Liver (tissue), 9 donors: ENCODE measurements around the gene EMX1. TPM values are rescaled to one million over a fixed set of nuclear protein-coding genes. Genes with fewer than 3 reads are reported as not detected.

Experiments
- DNase-seq: peaks from one replicate; pipeline ENCODE4 v3.0.0-alpha.2; 2017; ENCODE audit warnings: low spot score
- H3K27ac ChIP-seq, 2 donors: one replicate each; pipeline ENCODE4 v1.7.0; 2013; ENCODE audit warnings: inconsistent platforms in 2 of 2, low read length in 2 of 2, control low read depth in 1 of 2, low read depth in 1 of 2, mild to moderate bottlenecking in 1 of 2
- H3K27me3 ChIP-seq, 4 donors: one replicate each; pipeline versions ENCODE4 v1.6.1 to v1.7.0; 2013; ENCODE audit warnings: low read length in 3 of 4, inconsistent platforms in 1 of 4, mild to moderate bottlenecking in 1 of 4, moderate library complexity in 1 of 4; ENCODE audit not compliant: control insufficient read depth in 4 of 4, insufficient read depth in 4 of 4
- H3K36me3 ChIP-seq, 4 donors: one replicate each; pipeline versions ENCODE4 v1.6.1 to v1.7.0; 2013; ENCODE audit warnings: low read length in 3 of 4, mild to moderate bottlenecking in 3 of 4, low read depth in 1 of 4, moderate library complexity in 1 of 4; ENCODE audit not compliant: control insufficient read depth in 4 of 4, insufficient read depth in 3 of 4
- H3K4me1 ChIP-seq, 4 donors: one replicate each; pipeline versions ENCODE4 v1.6.1 to v1.7.0; 2013; ENCODE audit warnings: low read length in 3 of 4, mild to moderate bottlenecking in 3 of 4, moderate library complexity in 1 of 4; ENCODE audit not compliant: control insufficient read depth in 4 of 4, insufficient read depth in 4 of 4
- H3K4me3 ChIP-seq, 3 donors: one replicate each; pipeline versions ENCODE4 v1.6.1 to v1.7.0; 2013; ENCODE audit warnings: low read length in 3 of 3, control low read depth in 1 of 3, low read depth in 1 of 3, mild to moderate bottlenecking in 1 of 3
- H3K9ac ChIP-seq, 2 donors: one replicate each; pipeline ENCODE4 v1.7.0; 2013; ENCODE audit warnings: low read length in 2 of 2, mild to moderate bottlenecking in 2 of 2, moderate library complexity in 2 of 2, control low read depth in 1 of 2, low read depth in 1 of 2
- H3K9me3 ChIP-seq, 4 donors: one replicate each; pipeline versions ENCODE4 v1.6.1 to v1.7.0; 2013; ENCODE audit warnings: low read length in 3 of 4; ENCODE audit not compliant: control insufficient read depth in 4 of 4
- CTCF ChIP-seq: fragments of 150-350 bp; IDR thresholded peaks from 2 replicates; pipeline ENCODE4 v1.5.1; 2017; ENCODE audit warnings: improper control_type of control experiment, low read depth, low read length; ENCODE audit not compliant: missing input control
- EGR1 ChIP-seq, 2 donors: IDR thresholded peaks; 2 replicates each; pipeline ENCODE4 v1.6.1; 2016 to 2018; ENCODE audit warnings: antibody characterized with exemption in 2 of 2, low read depth in 2 of 2
- FOXA2 ChIP-seq: IDR thresholded peaks from 2 replicates; pipeline ENCODE4 v1.6.1; 2016; ENCODE audit warnings: antibody characterized with exemption
- GABPA ChIP-seq, 2 donors: IDR thresholded peaks in 1 of 2; conservative IDR thresholded peaks in 1 of 2; 2 replicates each; pipeline ENCODE4 v1.6.1; 2016; ENCODE audit warnings: antibody characterized with exemption in 2 of 2, mild to moderate bottlenecking in 1 of 2, moderate library complexity in 1 of 2
- HNF4A ChIP-seq, 2 donors: conservative IDR thresholded peaks; 2 replicates each; pipeline ENCODE4 v1.6.1; 2016; ENCODE audit warnings: antibody characterized with exemption in 2 of 2, mild to moderate bottlenecking in 2 of 2
- HNF4G ChIP-seq: IDR thresholded peaks from 2 replicates; pipeline ENCODE4 v1.6.1; 2016; ENCODE audit warnings: antibody characterized with exemption
- RXRA ChIP-seq, 2 donors: IDR thresholded peaks; 2 replicates each; pipeline ENCODE4 v1.6.1; 2017 to 2018; ENCODE audit warnings: antibody characterized with exemption in 2 of 2, mild to moderate bottlenecking in 1 of 2
- TAF1 ChIP-seq: conservative IDR thresholded peaks from 2 replicates; pipeline ENCODE4 v1.6.1; 2016; ENCODE audit warnings: antibody characterized with exemption, mild to moderate bottlenecking
- YY1 ChIP-seq: IDR thresholded peaks from 2 replicates; pipeline ENCODE4 v1.6.1; 2016; ENCODE audit warnings: antibody characterized with exemption, mild to moderate bottlenecking
- WGBS: extraction: QIAGEN DNeasy Blood & Tissue Kit; methylation state at CpG from one replicate; pipeline ENCODE4 v1.1.7; 2013; 5-methylcytosine and 5-hydroxymethylcytosine counted together
- polyA plus RNA-seq, 2 donors: library from polyadenylated mRNA; stranded (reverse) in 1 of 2; unstranded in 1 of 2; fragments of 200-250 nt in 1 of 2; fragments of >200 nt in 1 of 2; fragmentation: Nextera tagmentation in 1 of 2; extraction: Ambion mirVana in 1 of 2; gene quantifications; one replicate each; pipeline versions ENCODE4 v1.2.1 to v1.2.3, GENCODE V29; 2013 to 2015
- total RNA-seq, 2 donors: library from RNA; depleted of rRNA; stranded (reverse); fragments of >200 nt; gene quantifications; one replicate each; pipeline ENCODE4 v1.2.3, GENCODE V29; 2014
- TF ChIP-seq, protein P1 (sequence below): IDR thresholded peaks from 2 replicates; pipeline ENCODE4 v1.6.1; 2016; ENCODE audit warnings: antibody characterized with exemption
- TF ChIP-seq, protein P2 (sequence below): IDR thresholded peaks from 2 replicates; pipeline ENCODE4 v1.6.1; 2016; ENCODE audit warnings: antibody characterized with exemption, mild to moderate bottlenecking
- TF ChIP-seq, protein P3 (sequence below): IDR thresholded peaks from 2 replicates; pipeline ENCODE4 v1.6.1; 2016; ENCODE audit warnings: antibody characterized with exemption
- TF ChIP-seq, protein P4 (sequence below): IDR thresholded peaks from 2 replicates; pipeline ENCODE4 v1.6.1; 2016; ENCODE audit warnings: antibody characterized with exemption
- donor health status: healthy.
- donor health status: healthy.
- donor health status: healthy.
- donor health status: healthy.
- donor health status: healthy.

The EMX1 gene
- total and polyA plus RNA-seq, 4 donors, result 0.06 to 0.18 (median 0.08) TPM; not detected in 1

GRCh38 chr2:72961853-72962468 is 44.6 kb downstream of the EMX1 start:
- DNase-seq, result no peak
- no peaks in the 10 kb centered on the region for H3K4me1 ChIP-seq
- 91% methylated on average over 8 of the region's 8 CpGs for WGBS

GRCh38 chr2:72962911-72963310 is 45.6 kb downstream of the EMX1 start:
- H3K4me1 ChIP-seq, result no peaks in the 10 kb centered on the region
- no peaks in the 10 kb centered on the region for H3K27me3 ChIP-seq
- H3K9me3 ChIP-seq, result no peaks in the 10 kb centered on the region
- peaks cover 10 to 63% (median 30%) of the 10 kb centered on the region in 4 donors for H3K36me3 ChIP-seq
- TF ChIP-seq CTCF, result no peak
- no peak for TF ChIP-seq FOXA2
- TF ChIP-seq, protein P1, sequence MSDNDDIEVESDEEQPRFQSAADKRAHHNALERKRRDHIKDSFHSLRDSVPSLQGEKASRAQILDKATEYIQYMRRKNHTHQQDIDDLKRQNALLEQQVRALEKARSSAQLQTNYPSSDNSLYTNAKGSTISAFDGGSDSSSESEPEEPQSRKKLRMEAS, result no peak
- no peak for TF ChIP-seq EGR1 (IDR thresholded peaks at IDR 0.05; ENCODE audit: low read depth in 2 of 2)
- DNase-seq, result no peak
- H3K9ac ChIP-seq, result no peak overlapping the region
- H3K27ac ChIP-seq, result no peak overlapping the region
- H3K4me3 ChIP-seq, result no peak overlapping the region
- 88% methylated on average over 7 of the region's 7 CpGs for WGBS

More at GRCh38 chr2:72961853-72962468, 44.6 kb downstream of the EMX1 start:
- no peak overlapping the region for H3K4me3 ChIP-seq
- H3K27me3 ChIP-seq, result no peaks in the 10 kb centered on the region
- H3K36me3 ChIP-seq, result peaks cover 10 to 65% (median 31%) of the 10 kb centered on the region in 4 donors
- TF ChIP-seq, protein P2, sequence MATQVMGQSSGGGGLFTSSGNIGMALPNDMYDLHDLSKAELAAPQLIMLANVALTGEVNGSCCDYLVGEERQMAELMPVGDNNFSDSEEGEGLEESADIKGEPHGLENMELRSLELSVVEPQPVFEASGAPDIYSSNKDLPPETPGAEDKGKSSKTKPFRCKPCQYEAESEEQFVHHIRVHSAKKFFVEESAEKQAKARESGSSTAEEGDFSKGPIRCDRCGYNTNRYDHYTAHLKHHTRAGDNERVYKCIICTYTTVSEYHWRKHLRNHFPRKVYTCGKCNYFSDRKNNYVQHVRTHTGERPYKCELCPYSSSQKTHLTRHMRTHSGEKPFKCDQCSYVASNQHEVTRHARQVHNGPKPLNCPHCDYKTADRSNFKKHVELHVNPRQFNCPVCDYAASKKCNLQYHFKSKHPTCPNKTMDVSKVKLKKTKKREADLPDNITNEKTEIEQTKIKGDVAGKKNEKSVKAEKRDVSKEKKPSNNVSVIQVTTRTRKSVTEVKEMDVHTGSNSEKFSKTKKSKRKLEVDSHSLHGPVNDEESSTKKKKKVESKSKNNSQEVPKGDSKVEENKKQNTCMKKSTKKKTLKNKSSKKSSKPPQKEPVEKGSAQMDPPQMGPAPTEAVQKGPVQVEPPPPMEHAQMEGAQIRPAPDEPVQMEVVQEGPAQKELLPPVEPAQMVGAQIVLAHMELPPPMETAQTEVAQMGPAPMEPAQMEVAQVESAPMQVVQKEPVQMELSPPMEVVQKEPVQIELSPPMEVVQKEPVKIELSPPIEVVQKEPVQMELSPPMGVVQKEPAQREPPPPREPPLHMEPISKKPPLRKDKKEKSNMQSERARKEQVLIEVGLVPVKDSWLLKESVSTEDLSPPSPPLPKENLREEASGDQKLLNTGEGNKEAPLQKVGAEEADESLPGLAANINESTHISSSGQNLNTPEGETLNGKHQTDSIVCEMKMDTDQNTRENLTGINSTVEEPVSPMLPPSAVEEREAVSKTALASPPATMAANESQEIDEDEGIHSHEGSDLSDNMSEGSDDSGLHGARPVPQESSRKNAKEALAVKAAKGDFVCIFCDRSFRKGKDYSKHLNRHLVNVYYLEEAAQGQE, result no peak
- TF ChIP-seq FOXA2 (no peak), TAF1 (no peak), RXRA (IDR thresholded peaks at IDR 0.05) (no peak), HNF4A (conservative IDR thresholded peaks at IDR 0.05) (no peak), HNF4G (no peak)
- no peak overlapping the region for H3K9ac ChIP-seq
- no peak overlapping the region for H3K27ac ChIP-seq
- H3K9me3 ChIP-seq, result no peaks in the 10 kb centered on the region

DNA sequence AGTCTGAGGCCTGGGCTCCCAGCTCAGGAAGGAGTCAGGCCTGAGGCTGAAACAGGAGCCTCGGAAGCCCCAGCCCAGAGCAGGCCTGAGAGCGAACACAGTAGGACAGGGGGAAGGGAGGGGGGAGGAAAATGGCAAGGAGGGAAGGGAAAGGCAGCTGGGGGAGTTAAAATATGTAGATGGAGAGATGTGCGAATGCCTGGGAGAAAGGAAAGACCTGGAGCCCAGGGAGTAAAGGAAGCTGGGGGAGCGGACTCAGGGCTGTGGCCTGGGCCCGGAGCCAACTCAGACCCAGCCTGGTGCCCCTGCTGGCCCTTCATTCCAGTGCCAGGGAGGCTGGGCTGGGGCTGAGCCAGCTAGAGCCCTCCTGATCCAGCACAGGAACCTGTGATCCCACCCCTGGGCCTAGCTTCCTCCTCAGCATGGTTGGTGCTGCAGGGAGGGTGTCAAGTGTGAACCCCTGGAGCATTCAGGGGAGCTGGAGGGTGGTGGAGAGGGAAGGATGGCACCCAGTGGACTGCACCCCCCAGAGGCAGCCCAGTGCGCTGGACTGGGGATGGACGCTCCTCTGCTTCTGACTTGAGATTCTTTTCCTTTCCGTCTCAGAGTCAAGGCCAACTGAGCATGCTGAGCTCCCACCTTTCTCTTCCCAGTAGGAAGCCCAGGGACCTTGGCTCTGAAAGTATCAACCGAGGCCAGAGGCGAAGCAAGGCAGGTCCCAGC is 46.3 kb downstream of the EMX1 start:
- peaks cover 10 to 64% (median 28%) of the 10 kb centered on the region in 4 donors for H3K36me3 ChIP-seq
- no peaks in the 10 kb centered on the region for H3K27me3 ChIP-seq
- no peaks in the 10 kb centered on the region for H3K9me3 ChIP-seq
- no peak for DNase-seq
- H3K4me1 ChIP-seq, result no peaks in the 10 kb centered on the region
- no peak overlapping the region for H3K27ac ChIP-seq
- no peak overlapping the region for H3K4me3 ChIP-seq
- H3K9ac ChIP-seq, result no peak overlapping the region
- WGBS, result 91% methylated on average over 10 of the region's 10 CpGs
- TF ChIP-seq, protein P3, sequence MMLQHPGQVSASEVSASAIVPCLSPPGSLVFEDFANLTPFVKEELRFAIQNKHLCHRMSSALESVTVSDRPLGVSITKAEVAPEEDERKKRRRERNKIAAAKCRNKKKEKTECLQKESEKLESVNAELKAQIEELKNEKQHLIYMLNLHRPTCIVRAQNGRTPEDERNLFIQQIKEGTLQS, result no peak
- no peak for TF ChIP-seq YY1
- no peak for TF ChIP-seq GABPA (IDR thresholded peaks at IDR 0.05 in 1 of 2, conservative IDR thresholded peaks at IDR 0.05 in 1 of 2)
- TF ChIP-seq HNF4G, result no peak
- TF ChIP-seq RXRA (IDR thresholded peaks at IDR 0.05), result no peak
- TF ChIP-seq, protein P2, result no peak
- no peak for TF ChIP-seq EGR1 (IDR thresholded peaks at IDR 0.05; ENCODE audit: low read depth in 2 of 2)
- TF ChIP-seq, protein P4, sequence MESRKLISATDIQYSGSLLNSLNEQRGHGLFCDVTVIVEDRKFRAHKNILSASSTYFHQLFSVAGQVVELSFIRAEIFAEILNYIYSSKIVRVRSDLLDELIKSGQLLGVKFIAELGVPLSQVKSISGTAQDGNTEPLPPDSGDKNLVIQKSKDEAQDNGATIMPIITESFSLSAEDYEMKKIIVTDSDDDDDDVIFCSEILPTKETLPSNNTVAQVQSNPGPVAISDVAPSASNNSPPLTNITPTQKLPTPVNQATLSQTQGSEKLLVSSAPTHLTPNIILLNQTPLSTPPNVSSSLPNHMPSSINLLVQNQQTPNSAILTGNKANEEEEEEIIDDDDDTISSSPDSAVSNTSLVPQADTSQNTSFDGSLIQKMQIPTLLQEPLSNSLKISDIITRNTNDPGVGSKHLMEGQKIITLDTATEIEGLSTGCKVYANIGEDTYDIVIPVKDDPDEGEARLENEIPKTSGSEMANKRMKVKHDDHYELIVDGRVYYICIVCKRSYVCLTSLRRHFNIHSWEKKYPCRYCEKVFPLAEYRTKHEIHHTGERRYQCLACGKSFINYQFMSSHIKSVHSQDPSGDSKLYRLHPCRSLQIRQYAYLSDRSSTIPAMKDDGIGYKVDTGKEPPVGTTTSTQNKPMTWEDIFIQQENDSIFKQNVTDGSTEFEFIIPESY, result no peak
